GM18951 (cell line): ENCODE results near the gene SPINT2.
"Not testable (repeated sequence)": the region's sequence is repeated elsewhere in the genome, so short reads cannot be mapped to it uniquely, and the experiment has no call there.

ENCODE experiments used
- POLR2A ChIP-seq: IDR thresholded peaks from 4 replicates; pipeline ENCODE4 v1.6.1; 2011; ENCODE audit warnings: mild to moderate bottlenecking; ENCODE audit not compliant: insufficient read length, insufficient read depth; ENCODE audit errors: extremely low read depth
- in situ Hi-C: fragments of 300-500 bp; cut with MboI; formaldehyde crosslinking; loops from one replicate; pipeline ENCODE4 v1.12.0; 2022; ENCODE audit warnings: low sequenced_read_pairs, mixed read lengths, inconsistent platforms; ENCODE audit not compliant: unreplicated experiment

The SPINT2 gene

DNA sequence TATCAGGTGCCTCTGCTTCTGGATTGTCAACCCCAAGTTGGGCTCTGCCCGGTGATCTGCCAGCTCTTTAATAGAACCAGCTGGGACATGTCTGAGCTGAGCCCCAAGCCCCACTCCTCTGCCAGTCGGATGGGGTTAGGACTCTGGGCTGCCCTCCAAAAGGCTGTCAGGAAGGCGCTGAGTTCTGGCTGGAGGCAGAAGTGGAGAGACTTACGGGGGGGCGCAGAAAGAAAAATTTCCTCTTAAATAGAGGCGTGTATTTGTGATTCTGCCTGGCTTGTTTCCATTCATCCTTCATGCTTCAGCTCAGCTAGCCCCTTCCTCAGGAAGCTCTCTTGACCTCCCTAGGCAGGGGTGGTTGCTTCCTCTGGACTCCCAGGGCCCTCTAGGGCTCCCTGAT is 54.3 kb downstream of the SPINT2 start:
- TF ChIP-seq POLR2A: no peak
- in situ Hi-C loops: loop anchor here (10.0 kb wide), 1 partner anchor 424 kb away; no protein-coding TSS in a partner anchor

- in situ Hi-C loops: loop anchor here (10.0 kb wide), 1 partner anchor 425 kb away; no protein-coding TSS in a partner anchor
- TF ChIP-seq POLR2A: peak; percentile 59
These were observed 55.3 kb downstream of the SPINT2 start, which contains the start of gene KCNK6 for GRCh38 chr19:38319421-38320258. TSS of gene KCNK6 (plus strand) at chr19:38319845. CDS start at chr19:38319951, 106 bp downstream.

GRCh38 chr19:38320969-38321339 is 56.6 kb downstream of the SPINT2 start:
- in situ Hi-C loops: no loop called here
- TF ChIP-seq POLR2A: no peak

GRCh38 chr19:38321646-38322196 is 57.3 kb downstream of the SPINT2 start:
- TF ChIP-seq POLR2A: no peak

GRCh38 chr19:38323291-38323690 is 58.9 kb downstream of the SPINT2 start:
- TF ChIP-seq POLR2A: no peak
- in situ Hi-C loops: no loop called here

More at GRCh38 chr19:38321646-38322196, 57.3 kb downstream of the SPINT2 start:
- in situ Hi-C loops: no loop called here

DNA sequence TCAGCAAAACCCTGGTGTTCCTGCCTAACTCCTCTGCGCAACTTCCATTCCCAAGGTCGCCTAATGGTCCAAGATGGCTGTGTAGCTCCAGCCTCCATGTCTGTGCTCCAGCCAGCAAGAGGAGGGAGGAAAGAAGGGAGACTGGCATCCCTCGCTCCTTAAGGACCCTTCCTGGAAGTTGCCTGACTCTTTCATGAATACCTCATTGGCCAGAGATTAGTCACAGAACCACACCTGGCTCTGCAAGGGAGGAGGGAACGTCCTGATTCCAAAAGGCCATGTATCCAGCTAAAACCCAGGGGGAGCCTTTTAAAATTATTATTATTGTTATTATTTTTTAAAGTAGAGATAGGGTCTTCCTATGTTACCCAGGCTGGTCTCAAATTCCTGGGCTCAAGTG is 60.1 kb downstream of the SPINT2 start:
- in situ Hi-C loops: no loop called here
- TF ChIP-seq POLR2A: no peak

DNA sequence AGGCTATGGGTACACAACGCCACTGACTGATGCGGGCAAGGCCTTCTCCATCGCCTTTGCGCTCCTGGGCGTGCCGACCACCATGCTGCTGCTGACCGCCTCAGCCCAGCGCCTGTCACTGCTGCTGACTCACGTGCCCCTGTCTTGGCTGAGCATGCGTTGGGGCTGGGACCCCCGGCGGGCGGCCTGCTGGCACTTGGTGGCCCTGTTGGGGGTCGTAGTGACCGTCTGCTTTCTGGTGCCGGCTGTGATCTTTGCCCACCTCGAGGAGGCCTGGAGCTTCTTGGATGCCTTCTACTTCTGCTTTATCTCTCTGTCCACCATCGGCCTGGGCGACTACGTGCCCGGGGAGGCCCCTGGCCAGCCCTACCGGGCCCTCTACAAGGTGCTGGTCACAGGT is 62.2 kb downstream of the SPINT2 start:
- no peak for TF ChIP-seq POLR2A

GRCh38 chr19:38329651-38330050 is 65.3 kb downstream of the SPINT2 start:
- no peak for TF ChIP-seq POLR2A
- in situ Hi-C loops: loop anchor here (5.0 kb wide), 1 partner anchor 97 kb away; no protein-coding TSS in a partner anchor

More for the DNA sequence above, 62.2 kb downstream of the SPINT2 start:
- in situ Hi-C loops: loop anchor here (5.0 kb wide), 1 partner anchor 94 kb away; no protein-coding TSS in a partner anchor

- no peak for TF ChIP-seq POLR2A
- in situ Hi-C loops: no loop called here
These were observed 67.4 kb downstream of the SPINT2 start for GRCh38 chr19:38331728-38332127.

DNA sequence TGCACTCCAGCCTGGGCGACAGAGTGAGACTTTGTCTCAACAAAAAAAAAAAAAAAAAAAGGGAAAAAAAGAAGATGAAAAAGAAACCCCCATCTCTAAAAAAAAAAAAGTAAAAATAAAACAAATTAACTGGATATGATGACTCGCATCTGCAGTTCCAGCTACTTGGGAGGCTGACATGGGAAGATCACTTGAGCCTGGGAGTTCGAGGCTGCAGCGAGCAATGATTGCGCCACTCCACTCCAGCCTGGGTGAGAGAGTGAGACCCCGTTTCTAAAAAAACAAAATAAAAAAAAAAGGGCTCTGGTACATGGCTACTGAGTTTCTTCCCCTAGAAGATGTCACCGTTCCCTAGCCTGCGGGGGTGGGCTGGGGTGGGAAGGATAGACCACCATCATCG is 68.9 kb downstream of the SPINT2 start:
- in situ Hi-C loops: no loop called here
- TF ChIP-seq POLR2A: no peak

DNA sequence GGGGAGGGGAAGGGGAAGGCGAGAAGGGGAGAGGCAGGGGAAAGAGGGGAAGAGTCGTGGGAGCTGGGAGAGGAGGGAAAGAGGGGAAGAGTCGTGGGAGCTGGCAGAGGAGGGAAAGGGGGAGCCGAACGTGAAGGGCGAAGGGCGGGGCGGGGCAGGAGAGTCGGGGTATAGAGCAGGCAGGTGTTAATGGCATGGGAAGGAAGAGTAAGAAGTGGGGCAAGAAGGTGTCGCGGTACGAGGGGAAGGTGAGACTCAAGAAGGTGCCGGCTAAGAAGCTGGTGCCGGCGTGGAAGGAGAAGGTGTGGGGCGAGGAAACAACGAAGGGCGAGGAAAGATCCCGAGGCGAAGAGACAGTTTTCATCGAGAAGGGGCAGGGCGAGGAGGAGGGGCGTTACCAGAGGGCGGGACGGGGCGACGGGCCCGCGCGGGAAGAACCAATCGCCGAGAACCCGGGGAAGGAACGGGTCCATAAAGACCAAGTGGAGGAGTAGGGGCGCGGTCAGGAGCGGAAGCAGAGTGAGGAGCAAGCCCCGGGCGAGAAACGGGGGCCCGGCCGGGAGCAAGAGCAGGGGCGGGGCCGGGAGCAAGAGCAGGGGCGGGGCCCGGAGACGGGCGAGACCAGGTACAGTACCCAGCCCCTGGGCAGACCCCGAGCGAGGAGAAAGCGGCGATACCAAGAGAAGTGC is 71.7 kb downstream of the SPINT2 start:
- in situ Hi-C loops: no loop called here
- peak; percentile 47 for TF ChIP-seq POLR2A

DNA sequence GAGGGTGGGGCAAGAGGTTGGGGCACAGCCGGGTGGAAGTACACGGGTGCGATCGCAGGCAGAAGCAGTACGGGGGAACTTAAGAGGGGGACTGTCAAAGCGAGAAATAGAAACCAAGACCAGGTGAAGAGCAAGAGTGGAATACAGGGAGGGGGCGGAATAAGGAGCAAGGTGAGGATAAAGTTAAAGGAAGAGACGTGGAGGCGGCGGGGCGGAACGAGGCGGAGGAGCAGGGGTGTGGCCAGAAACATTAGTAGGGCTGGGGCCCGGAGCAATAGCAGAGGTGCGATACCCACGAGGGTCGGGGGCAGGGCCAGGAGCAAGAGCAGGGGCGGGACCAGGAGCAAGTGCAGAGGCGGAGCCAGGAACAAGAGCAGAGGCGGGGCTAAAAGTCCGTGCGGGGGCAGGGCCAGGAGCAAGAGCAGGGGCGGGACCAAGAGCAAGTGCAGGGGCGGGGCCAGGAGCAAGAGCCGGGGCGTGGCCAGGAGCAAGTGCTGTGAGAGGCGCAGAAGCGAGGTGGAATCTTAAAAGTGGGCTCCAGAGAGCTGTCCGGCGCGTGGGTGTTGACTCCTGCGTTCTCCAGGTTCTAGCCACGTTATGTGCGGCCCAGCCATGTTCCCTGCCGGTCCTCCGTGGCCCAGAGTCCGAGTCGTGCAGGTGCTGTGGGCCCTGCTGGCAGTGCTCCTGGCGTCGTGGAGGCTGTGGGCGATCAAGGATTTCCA is 72.4 kb downstream of the SPINT2 start:
- peak; percentile 22 for TF ChIP-seq POLR2A
- in situ Hi-C loops: no loop called here

DNA sequence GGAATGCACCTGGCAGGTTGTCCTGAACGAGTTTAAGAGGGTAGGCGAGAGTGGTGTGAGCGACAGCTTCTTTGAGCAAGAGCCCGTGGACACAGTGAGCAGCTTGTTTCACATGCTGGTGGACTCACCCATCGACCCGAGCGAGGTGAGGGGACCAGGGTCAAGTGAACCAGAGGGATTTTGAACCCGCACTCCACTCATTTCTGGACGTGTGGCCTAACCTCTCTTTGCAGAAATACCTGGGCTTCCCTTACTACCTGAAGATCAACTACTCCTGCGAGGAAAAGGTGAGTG is 72.9 kb downstream of the SPINT2 start:
- no peak for TF ChIP-seq POLR2A
- in situ Hi-C loops: no loop called here

DNA sequence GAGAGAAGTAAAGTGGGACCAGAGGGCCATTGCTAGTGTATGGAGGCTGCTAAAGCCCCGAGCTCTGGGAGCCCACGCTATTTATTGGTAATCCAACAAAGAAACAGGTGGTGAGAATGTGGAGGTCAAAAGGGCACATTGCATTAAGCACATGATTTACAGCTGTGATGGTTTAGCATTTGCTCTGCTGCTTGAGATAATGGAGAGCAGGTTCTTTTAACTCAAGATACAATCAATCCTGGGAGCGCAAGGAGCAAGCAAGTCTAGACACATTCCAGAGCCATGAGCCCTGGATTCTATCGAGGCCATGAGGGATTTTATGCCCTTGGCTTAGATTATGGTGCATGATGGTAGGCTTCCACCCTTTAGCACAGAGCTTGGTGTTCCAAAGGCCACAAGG is 74.6 kb downstream of the SPINT2 start:
- in situ Hi-C loops: not testable (repeated sequence)
